K562 (cell line): ENCODE results near the gene LENEP. TPM values are rescaled to one million over a fixed set of nuclear protein-coding genes. Genes with fewer than 3 reads are reported as not detected.

Source experiments
- CXXC5 ChIP-seq: fragments of 250-450 bp; sonication (Bioruptor Pico); IDR thresholded peaks from 2 replicates; pipeline ENCODE4 v1.8.0; 2022; ENCODE audit warnings: inconsistent platforms, mild to moderate bottlenecking, moderate library complexity
- FIP1L1 ChIP-seq: fragments of 200-400 bp; formaldehyde crosslinking; IDR thresholded peaks from 2 replicates; pipeline ENCODE4 v1.6.1; 2018; ENCODE audit warnings: mild to moderate bottlenecking, low read depth, low read length; ENCODE audit not compliant: poor library complexity, severe bottlenecking
- LCOR ChIP-seq: sonication (generic); formaldehyde crosslinking; IDR thresholded peaks from 2 replicates; pipeline ENCODE4 v1.8.0; 2022; ENCODE audit warnings: mild to moderate bottlenecking, missing genetic modification reagents
- NFXL1 ChIP-seq: fragments of 450-650 bp; formaldehyde crosslinking; IDR thresholded peaks from 2 replicates; pipeline ENCODE4 v1.4.0; 2021; ENCODE audit warnings: mild to moderate bottlenecking
- POLR2A ChIP-seq: fragments of 450-650 bp; conservative IDR thresholded peaks from 2 replicates; pipeline ENCODE4 v1.6.1; 2016
- PYGO2 ChIP-seq: fragments of 450-650 bp; IDR thresholded peaks from 2 replicates; pipeline ENCODE4 v1.6.1; 2016; ENCODE audit warnings: mild to moderate bottlenecking, missing genetic modification characterization, moderate library complexity, missing compliant biosample characterization
- RBFOX2 ChIP-seq: fragments of 200-400 bp; formaldehyde crosslinking; IDR thresholded peaks from 2 replicates; pipeline ENCODE4 v1.6.1; 2017; ENCODE audit warnings: low read depth, mild to moderate bottlenecking, low read length, moderate library complexity
- RBM17 ChIP-seq: fragments of 200-400 bp; formaldehyde crosslinking; IDR thresholded peaks from 2 replicates; pipeline ENCODE4 v1.6.1; 2017; ENCODE audit warnings: low read depth, mild to moderate bottlenecking, low read length, borderline replicate concordance
- SRF ChIP-seq, 2 experiments: fragments of 250-450, 450-650 bp in 1 of 2; sonication (Bioruptor Pico) in 1 of 2; sonication (generic) in 1 of 2; formaldehyde crosslinking; IDR thresholded peaks; 2 replicates each; pipeline versions ENCODE4 v1.5.0 to v1.5.1; 2020 to 2022; ENCODE audit warnings: mild to moderate bottlenecking in 1 of 2, missing genetic modification reagents in 1 of 2
- TCF7 ChIP-seq: sonication (generic); IDR thresholded peaks from 2 replicates; pipeline ENCODE4 v1.6.1; 2016; ENCODE audit warnings: antibody characterized with exemption, borderline replicate concordance
- ZBTB1 ChIP-seq: sonication (generic); formaldehyde crosslinking; IDR thresholded peaks from 2 replicates; pipeline ENCODE4 v1.8.1; 2023; ENCODE audit warnings: missing genetic modification reagents, low read depth, mild to moderate bottlenecking, borderline replicate concordance
- ZNF3 ChIP-seq: fragments of 250-450 bp; sonication (Bioruptor Pico); IDR thresholded peaks from 2 replicates; pipeline ENCODE4 v1.5.0; 2021; ENCODE audit warnings: mild to moderate bottlenecking, moderate library complexity
- ZNF583 ChIP-seq: fragments of 250-450 bp; sonication (Bioruptor Pico); IDR thresholded peaks from 2 replicates; pipeline ENCODE4 v1.4.0; 2020
- ZNF76 ChIP-seq: fragments of 250-450 bp; sonication (Bioruptor Pico); IDR thresholded peaks from 2 replicates; pipeline ENCODE4 v1.4.0; 2020; ENCODE audit warnings: mild to moderate bottlenecking, moderate library complexity, borderline replicate concordance
- ZNF830 ChIP-seq: fragments of 250-450 bp; sonication (Bioruptor Pico); IDR thresholded peaks from 2 replicates; pipeline ENCODE4 v1.5.0; 2021; ENCODE audit warnings: mild to moderate bottlenecking
- polyA plus RNA-seq, 8 experiments: library from polyadenylated mRNA; depleted of rRNA in 4 of 8; stranded (reverse) in 5 of 8; unstranded in 3 of 8; fragments of >200 nt; fragmentation: Nextera tagmentation in 2 of 8; fragmentation: Illumina TruSeq in 1 of 8; extraction: Ambion mirVana in 2 of 8; extraction: Trizol in 1 of 8; gene quantifications; 2 replicates each; pipeline versions ENCODE4 v1.2.1 to v1.2.3, GENCODE V29; 2011 to 2014; ENCODE audit warnings: inconsistent platforms in 1 of 8, missing spikeins in 1 of 8
- total RNA-seq, 7 experiments: library from RNA; depleted of rRNA in 6 of 7; stranded (reverse); fragments of >200 nt in 6 of 7; fragmentation: Illumina TruSeq in 2 of 7; extraction: Trizol in 2 of 7; gene quantifications; 2 replicates each; pipeline versions ENCODE4 v1.2.1 to v1.2.3, GENCODE V29; 2011 to 2021; ENCODE audit warnings: low replicate concordance in 1 of 7
- TF ChIP-seq, protein P1 (sequence below): fragments of 250-450 bp; sonication (Bioruptor Pico); IDR thresholded peaks from 2 replicates; pipeline ENCODE4 v1.8.0; 2022; ENCODE audit warnings: moderate library complexity, mild to moderate bottlenecking, inconsistent platforms
- TF ChIP-seq, protein P2 (sequence below): fragments of 450-650 bp; IDR thresholded peaks from 2 replicates; pipeline ENCODE4 v1.6.1; 2016; ENCODE audit warnings: borderline replicate concordance
- TF ChIP-seq, protein P3 (sequence below): fragments of 450-650 bp; IDR thresholded peaks from 2 replicates; pipeline ENCODE4 v1.6.1; 2016; ENCODE audit warnings: antibody characterized with exemption
- TF ChIP-seq, protein P4 (sequence below): fragments of 450-650 bp; formaldehyde crosslinking; IDR thresholded peaks from 2 replicates; pipeline ENCODE4 v1.4.0; 2022; ENCODE audit warnings: missing genetic modification characterization
- TF ChIP-seq, protein P5 (sequence below): fragments of 250-450 bp; sonication (Bioruptor Pico); IDR thresholded peaks from 2 replicates; pipeline ENCODE4 v1.5.0; 2020; ENCODE audit warnings: mild to moderate bottlenecking, borderline replicate concordance

Gene LENEP
- total and polyA plus RNA-seq, 9 of the 15 experiments (the other 6 are each of a cell fraction or from before 2014, with no cell fraction given), result 0.23 to 0.87 (median 0.67) TPM; not detected in 5

DNA sequence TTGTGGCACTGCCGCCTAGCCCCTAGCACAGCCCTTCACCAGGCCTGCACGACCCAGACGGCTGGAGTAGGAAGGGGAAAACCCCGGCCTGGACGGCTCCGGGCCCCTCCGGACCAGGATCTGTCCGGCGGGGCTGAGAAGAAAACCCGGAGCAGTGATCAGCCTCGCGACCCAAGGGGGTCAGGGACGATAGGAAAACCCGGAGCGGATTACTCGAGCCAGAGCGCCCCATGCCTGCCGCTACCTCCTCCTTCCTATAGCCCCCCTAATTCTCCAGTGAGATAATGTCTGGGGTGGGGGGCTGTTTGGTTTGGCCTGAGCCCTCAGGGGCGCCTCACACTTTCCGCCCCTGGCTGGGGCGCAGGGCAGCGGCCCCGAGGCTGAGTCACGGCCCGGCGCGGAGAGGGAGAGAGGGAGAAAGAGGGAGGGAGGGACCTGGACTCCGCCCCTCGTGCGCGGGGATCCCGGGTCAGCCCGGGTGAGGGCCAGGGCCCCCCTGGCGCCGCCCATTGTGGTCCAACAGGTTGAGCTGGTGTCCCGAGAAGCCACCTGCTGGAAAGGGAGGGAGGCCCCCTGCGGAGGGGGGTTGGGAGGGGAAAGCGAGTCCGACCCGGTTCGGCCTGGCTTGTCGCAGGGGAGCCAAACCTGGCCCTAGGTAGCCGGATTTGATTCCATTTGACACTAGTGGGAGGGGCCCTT, 7.5 kb downstream of the LENEP start (continued):
- TF ChIP-seq, protein P1, sequence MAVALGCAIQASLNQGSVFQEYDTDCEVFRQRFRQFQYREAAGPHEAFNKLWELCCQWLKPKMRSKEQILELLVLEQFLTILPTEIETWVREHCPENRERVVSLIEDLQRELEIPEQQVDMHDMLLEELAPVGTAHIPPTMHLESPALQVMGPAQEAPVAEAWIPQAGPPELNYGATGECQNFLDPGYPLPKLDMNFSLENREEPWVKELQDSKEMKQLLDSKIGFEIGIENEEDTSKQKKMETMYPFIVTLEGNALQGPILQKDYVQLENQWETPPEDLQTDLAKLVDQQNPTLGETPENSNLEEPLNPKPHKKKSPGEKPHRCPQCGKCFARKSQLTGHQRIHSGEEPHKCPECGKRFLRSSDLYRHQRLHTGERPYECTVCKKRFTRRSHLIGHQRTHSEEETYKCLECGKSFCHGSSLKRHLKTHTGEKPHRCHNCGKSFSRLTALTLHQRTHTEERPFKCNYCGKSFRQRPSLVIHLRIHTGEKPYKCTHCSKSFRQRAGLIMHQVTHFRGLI (CRISPR knock-in tag), result no peak
- peak; percentile 80 for TF ChIP-seq POLR2A
- TF ChIP-seq, protein P2, sequence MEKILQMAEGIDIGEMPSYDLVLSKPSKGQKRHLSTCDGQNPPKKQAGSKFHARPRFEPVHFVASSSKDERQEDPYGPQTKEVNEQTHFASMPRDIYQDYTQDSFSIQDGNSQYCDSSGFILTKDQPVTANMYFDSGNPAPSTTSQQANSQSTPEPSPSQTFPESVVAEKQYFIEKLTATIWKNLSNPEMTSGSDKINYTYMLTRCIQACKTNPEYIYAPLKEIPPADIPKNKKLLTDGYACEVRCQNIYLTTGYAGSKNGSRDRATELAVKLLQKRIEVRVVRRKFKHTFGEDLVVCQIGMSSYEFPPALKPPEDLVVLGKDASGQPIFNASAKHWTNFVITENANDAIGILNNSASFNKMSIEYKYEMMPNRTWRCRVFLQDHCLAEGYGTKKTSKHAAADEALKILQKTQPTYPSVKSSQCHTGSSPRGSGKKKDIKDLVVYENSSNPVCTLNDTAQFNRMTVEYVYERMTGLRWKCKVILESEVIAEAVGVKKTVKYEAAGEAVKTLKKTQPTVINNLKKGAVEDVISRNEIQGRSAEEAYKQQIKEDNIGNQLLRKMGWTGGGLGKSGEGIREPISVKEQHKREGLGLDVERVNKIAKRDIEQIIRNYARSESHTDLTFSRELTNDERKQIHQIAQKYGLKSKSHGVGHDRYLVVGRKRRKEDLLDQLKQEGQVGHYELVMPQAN, result peak; percentile 27; the same call in 1 of the 2 replicates
- TF ChIP-seq NFXL1 (CRISPR knock-in tag), result no peak
- TF ChIP-seq ZNF3 (CRISPR knock-in tag), result no peak
- 0 out of 2 replicates have a peak, but pooled peaks have one; percentile 68 for TF ChIP-seq ZNF76
- peak in 1 of 2 experiments; percentile 67; a peak in 2 of 4 replicates for TF ChIP-seq SRF (CRISPR knock-in tag; IDR thresholded peaks at IDR 0.05)
- peak; percentile 90 for TF ChIP-seq RBFOX2
- peak; percentile 63 for TF ChIP-seq LCOR
- no peak for TF ChIP-seq ZNF583 (CRISPR knock-in tag)
- TF ChIP-seq FIP1L1, result peak; percentile 84
- TF ChIP-seq, protein P3, sequence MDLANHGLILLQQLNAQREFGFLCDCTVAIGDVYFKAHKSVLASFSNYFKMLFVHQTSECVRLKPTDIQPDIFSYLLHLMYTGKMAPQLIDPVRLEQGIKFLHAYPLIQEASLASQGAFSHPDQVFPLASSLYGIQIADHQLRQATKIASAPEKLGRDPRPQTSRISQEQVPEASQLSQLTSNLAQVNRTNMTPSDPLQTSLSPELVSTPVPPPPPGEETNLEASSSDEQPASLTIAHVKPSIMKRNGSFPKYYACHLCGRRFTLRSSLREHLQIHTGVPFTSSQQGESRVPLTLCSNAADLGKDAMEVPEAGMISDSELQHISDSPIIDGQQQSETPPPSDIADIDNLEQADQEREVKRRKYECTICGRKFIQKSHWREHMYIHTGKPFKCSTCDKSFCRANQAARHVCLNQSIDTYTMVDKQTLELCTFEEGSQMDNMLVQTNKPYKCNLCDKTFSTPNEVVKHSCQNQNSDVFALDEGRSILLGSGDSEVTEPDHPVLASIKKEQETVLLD, result peak; percentile 84
- TF ChIP-seq, protein P4, sequence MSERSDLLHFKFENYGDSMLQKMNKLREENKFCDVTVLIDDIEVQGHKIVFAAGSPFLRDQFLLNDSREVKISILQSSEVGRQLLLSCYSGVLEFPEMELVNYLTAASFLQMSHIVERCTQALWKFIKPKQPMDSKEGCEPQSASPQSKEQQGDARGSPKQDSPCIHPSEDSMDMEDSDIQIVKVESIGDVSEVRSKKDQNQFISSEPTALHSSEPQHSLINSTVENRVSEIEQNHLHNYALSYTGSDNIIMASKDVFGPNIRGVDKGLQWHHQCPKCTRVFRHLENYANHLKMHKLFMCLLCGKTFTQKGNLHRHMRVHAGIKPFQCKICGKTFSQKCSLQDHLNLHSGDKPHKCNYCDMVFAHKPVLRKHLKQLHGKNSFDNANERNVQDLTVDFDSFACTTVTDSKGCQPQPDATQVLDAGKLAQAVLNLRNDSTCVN, result no peak
- TF ChIP-seq, protein P5, sequence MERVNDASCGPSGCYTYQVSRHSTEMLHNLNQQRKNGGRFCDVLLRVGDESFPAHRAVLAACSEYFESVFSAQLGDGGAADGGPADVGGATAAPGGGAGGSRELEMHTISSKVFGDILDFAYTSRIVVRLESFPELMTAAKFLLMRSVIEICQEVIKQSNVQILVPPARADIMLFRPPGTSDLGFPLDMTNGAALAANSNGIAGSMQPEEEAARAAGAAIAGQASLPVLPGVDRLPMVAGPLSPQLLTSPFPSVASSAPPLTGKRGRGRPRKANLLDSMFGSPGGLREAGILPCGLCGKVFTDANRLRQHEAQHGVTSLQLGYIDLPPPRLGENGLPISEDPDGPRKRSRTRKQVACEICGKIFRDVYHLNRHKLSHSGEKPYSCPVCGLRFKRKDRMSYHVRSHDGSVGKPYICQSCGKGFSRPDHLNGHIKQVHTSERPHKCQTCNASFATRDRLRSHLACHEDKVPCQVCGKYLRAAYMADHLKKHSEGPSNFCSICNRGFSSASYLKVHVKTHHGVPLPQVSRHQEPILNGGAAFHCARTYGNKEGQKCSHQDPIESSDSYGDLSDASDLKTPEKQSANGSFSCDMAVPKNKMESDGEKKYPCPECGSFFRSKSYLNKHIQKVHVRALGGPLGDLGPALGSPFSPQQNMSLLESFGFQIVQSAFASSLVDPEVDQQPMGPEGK (CRISPR knock-in tag), result peak; percentile 63; the same call in 1 of the 2 replicates
- peak; percentile 43; the same call in 1 of the 2 replicates for TF ChIP-seq TCF7
- TF ChIP-seq ZNF830 (CRISPR knock-in tag), result peak; percentile 90
- no peak for TF ChIP-seq RBM17
- 0 out of 2 replicates have a peak, but pooled peaks have one; percentile 45 for TF ChIP-seq PYGO2 (tag)
- peak; percentile 96 for TF ChIP-seq CXXC5 (CRISPR knock-in tag)
- no peak; the same call in 1 of the 2 replicates for TF ChIP-seq ZBTB1
